Large intestine (tissue), 3 donors: Measurements from ENCODE around the gene ADRM1. TPM values are rescaled to one million over a fixed set of nuclear protein-coding genes. Genes with fewer than 3 reads are reported as not detected.

Experiments
- DNase-seq, 2 donors: peaks; one replicate each; pipeline versions ENCODE4 v3.0.0 to v3.0.0-alpha.2; 2013
- H3K27ac ChIP-seq: one replicate; pipeline ENCODE4 v1.5.1; 2013; ENCODE audit warnings: low read length
- H3K27me3 ChIP-seq: 2 replicates; pipeline ENCODE4 v1.6.1; 2013; ENCODE audit warnings: low read length; ENCODE audit not compliant: control insufficient read depth, insufficient read depth
- H3K36me3 ChIP-seq: 2 replicates; pipeline ENCODE4 v1.6.1; 2013; ENCODE audit warnings: low read length; ENCODE audit not compliant: control insufficient read depth, insufficient read depth
- H3K4me1 ChIP-seq: one replicate; pipeline ENCODE4 v1.6.1; 2013; ENCODE audit warnings: low read length; ENCODE audit not compliant: control insufficient read depth, insufficient read depth
- H3K4me3 ChIP-seq: one replicate; pipeline ENCODE4 v1.5.1; 2013; ENCODE audit warnings: low read length
- H3K9me3 ChIP-seq: one replicate; pipeline ENCODE4 v1.6.1; 2013; ENCODE audit warnings: mild to moderate bottlenecking, low read depth, low read length, moderate library complexity; ENCODE audit not compliant: control insufficient read depth
- WGBS: methylation state at CpG from one replicate; pipeline ENCODE4 v1.1.5; 2013; ENCODE audit warnings: low lambda C conversion rate; ENCODE audit not compliant: insufficient coverage; 5-methylcytosine and 5-hydroxymethylcytosine counted together
- polyA plus RNA-seq: library from polyadenylated mRNA; unstranded; fragments of 120-200 nt; gene quantifications from one replicate; pipeline ENCODE4 v1.2.1, GENCODE V29; 2013

Gene ADRM1
- polyA plus RNA-seq, 1 donor, result 50.4 TPM

GRCh38 chr20:62287129-62287528, 15.7 kb upstream of the ADRM1 start:
- no peak for DNase-seq
- no peaks in the 10 kb centered on the region for H3K4me1 ChIP-seq
- 83% methylated on average over 1 of the region's 6 CpGs for WGBS
- H3K4me3 ChIP-seq, result no peak overlapping the region
- H3K9me3 ChIP-seq, result no peaks in the 10 kb centered on the region
- no peaks in the 10 kb centered on the region for H3K27me3 ChIP-seq
- H3K36me3 ChIP-seq, result peaks cover 69% of the 10 kb centered on the region
- H3K27ac ChIP-seq, result no peak overlapping the region

GRCh38 chr20:62287759-62288534, 14.8 kb upstream of the ADRM1 start:
- no peak for DNase-seq
- no peak overlapping the region for H3K4me3 ChIP-seq
- peaks cover 67% of the 10 kb centered on the region for H3K36me3 ChIP-seq
- no CpG with 5 or more reads among the region's 12 CpGs for WGBS
- no peaks in the 10 kb centered on the region for H3K27me3 ChIP-seq
- no peak overlapping the region for H3K27ac ChIP-seq
- no peaks in the 10 kb centered on the region for H3K4me1 ChIP-seq
- H3K9me3 ChIP-seq, result no peaks in the 10 kb centered on the region

- Histone ChIP-seq H3K4me1 (no peaks in the 10 kb centered on the region), H3K27ac (no peak overlapping the region), H3K36me3 (peaks cover 65% of the 10 kb centered on the region), H3K4me3 (no peak overlapping the region), H3K27me3 (no peaks in the 10 kb centered on the region), H3K9me3 (no peaks in the 10 kb centered on the region)
- 74% methylated on average over 6 of the region's 15 CpGs for WGBS
- no peak for DNase-seq
Measured at GRCh38 chr20:62288535-62289105, 14.2 kb upstream of the ADRM1 start.

- Histone ChIP-seq H3K4me3 (no peak overlapping the region), H3K27me3 (no peaks in the 10 kb centered on the region), H3K27ac (no peak overlapping the region), H3K9me3 (no peaks in the 10 kb centered on the region), H3K4me1 (no peaks in the 10 kb centered on the region), H3K36me3 (peaks cover 65% of the 10 kb centered on the region)
- DNase-seq, result no peak
- WGBS, result no CpG with 5 or more reads among the region's 14 CpGs
Measured at GRCh38 chr20:62289131-62289530, 13.7 kb upstream of the ADRM1 start.

GRCh38 chr20:62289898-62290297, 12.9 kb upstream of the ADRM1 start:
- Histone ChIP-seq H3K9me3 (no peaks in the 10 kb centered on the region), H3K27ac (no peak overlapping the region), H3K27me3 (no peaks in the 10 kb centered on the region), H3K4me3 (no peak overlapping the region), H3K4me1 (no peaks in the 10 kb centered on the region), H3K36me3 (peaks cover 63% of the 10 kb centered on the region)
- WGBS, result 100% methylated on average over 1 of the region's 8 CpGs
- DNase-seq, result no peak

- Histone ChIP-seq H3K4me3 (no peak overlapping the region), H3K36me3 (peaks cover 60% of the 10 kb centered on the region), H3K9me3 (no peaks in the 10 kb centered on the region), H3K27ac (no peak overlapping the region), H3K27me3 (no peaks in the 10 kb centered on the region), H3K4me1 (no peaks in the 10 kb centered on the region)
- DNase-seq, result no peak
- no CpG with 5 or more reads among the region's 29 CpGs for WGBS
Measured at GRCh38 chr20:62291251-62292066, 11.3 kb upstream of the ADRM1 start.

- no CpG with 5 or more reads among the region's 11 CpGs for WGBS
- no peaks in the 10 kb centered on the region for H3K4me1 ChIP-seq
- DNase-seq, result no peak
Measured at GRCh38 chr20:62292108-62292507, 10.7 kb upstream of the ADRM1 start.

GRCh38 chr20:62293111-62293784, 9.5 kb upstream of the ADRM1 start:
- Histone ChIP-seq H3K4me3 (no peak overlapping the region), H3K27me3 (no peaks in the 10 kb centered on the region), H3K27ac (no peak overlapping the region), H3K9me3 (no peaks in the 10 kb centered on the region), H3K36me3 (peaks cover 60% of the 10 kb centered on the region), H3K4me1 (no peaks in the 10 kb centered on the region)
- WGBS, result no CpG with 5 or more reads among the region's 20 CpGs
- DNase-seq, result no peak

More at GRCh38 chr20:62292108-62292507, 10.7 kb upstream of the ADRM1 start:
- H3K27me3 ChIP-seq, result no peaks in the 10 kb centered on the region
- no peak overlapping the region for H3K4me3 ChIP-seq
- peaks cover 59% of the 10 kb centered on the region for H3K36me3 ChIP-seq
- H3K27ac ChIP-seq, result no peak overlapping the region
- H3K9me3 ChIP-seq, result no peaks in the 10 kb centered on the region

GRCh38 chr20:62293946-62294345, 8.9 kb upstream of the ADRM1 start:
- Histone ChIP-seq H3K4me1 (no peaks in the 10 kb centered on the region), H3K9me3 (no peaks in the 10 kb centered on the region), H3K27ac (no peak overlapping the region), H3K27me3 (no peaks in the 10 kb centered on the region), H3K4me3 (no peak overlapping the region), H3K36me3 (peaks cover 57% of the 10 kb centered on the region)
- WGBS, result 92% methylated on average over 2 of the region's 9 CpGs
- no peak for DNase-seq

- H3K9me3 ChIP-seq, result no peaks in the 10 kb centered on the region
- no peak for DNase-seq
- 100% methylated on average over 1 of the region's 17 CpGs for WGBS
- H3K4me3 ChIP-seq, result no peak overlapping the region
- no peaks in the 10 kb centered on the region for H3K27me3 ChIP-seq
- peaks cover 53% of the 10 kb centered on the region for H3K36me3 ChIP-seq
- H3K4me1 ChIP-seq, result no peaks in the 10 kb centered on the region
- H3K27ac ChIP-seq, result no peak overlapping the region
Measured at GRCh38 chr20:62294516-62294915, 8.3 kb upstream of the ADRM1 start.
